ENCODE measurements around the gene NCK1.

NCK1 gene

DNA sequence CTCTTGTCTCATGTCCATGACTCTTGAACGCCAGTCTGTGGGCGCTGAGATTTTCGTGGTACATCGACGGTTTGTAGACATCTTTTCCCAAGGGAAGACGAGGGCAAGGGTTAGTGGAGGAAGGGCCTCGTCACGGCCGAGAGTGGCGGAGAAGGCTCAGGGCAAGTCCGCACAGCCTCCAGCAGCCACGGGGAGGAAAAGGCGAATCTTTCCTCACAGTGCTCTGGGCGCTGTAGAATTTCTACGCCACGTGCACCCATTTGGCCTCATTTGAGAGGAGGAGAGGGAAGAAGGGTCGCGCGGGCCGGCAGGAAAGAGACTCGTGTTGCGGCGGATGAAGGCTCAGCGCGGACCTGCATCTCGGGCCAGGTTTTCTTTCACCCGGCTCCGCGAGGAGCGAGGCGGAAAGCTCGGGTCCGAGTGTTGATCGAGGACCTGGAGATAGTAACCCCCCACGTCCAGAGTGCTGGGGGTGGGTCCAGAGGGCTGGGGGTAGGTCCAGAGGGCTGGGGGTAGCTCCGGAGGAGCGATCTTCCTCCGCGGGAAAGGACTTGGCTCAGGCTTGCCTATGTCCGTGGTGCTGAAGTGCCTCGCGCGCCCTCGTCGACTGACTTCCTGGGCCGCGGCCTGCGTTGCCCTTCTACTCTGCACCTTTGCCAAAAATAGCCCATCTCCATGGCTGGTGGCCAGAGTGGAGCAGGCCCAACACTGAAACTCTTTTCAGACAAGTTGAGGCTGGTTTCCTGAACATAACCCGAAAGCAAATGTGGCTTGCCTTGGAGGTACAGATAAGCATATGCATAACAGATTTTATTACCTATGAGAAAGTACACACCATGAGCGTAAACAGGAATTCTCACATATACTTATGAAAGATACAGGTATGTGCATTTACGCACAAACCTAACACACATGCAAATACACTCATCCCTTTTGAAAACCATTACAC is 42.0 kb upstream of the NCK1 start:
- Histone ChIP-seq H3K4me3 (ENCODE audit: low read depth, low read length) (peak overlapping the region; percentile 76), H3K27ac (peak overlapping the region; percentile 82), H3K27me3 (ENCODE audit: insufficient read depth, low read depth, severe bottlenecking) (no peaks in the 10 kb centered on the region), H3K9me3 (ENCODE audit: severe bottlenecking) (peaks cover 5% of the 10 kb centered on the region), H3K36me3 (peaks cover 16% of the 10 kb centered on the region)
- TF ChIP-seq, protein P1, sequence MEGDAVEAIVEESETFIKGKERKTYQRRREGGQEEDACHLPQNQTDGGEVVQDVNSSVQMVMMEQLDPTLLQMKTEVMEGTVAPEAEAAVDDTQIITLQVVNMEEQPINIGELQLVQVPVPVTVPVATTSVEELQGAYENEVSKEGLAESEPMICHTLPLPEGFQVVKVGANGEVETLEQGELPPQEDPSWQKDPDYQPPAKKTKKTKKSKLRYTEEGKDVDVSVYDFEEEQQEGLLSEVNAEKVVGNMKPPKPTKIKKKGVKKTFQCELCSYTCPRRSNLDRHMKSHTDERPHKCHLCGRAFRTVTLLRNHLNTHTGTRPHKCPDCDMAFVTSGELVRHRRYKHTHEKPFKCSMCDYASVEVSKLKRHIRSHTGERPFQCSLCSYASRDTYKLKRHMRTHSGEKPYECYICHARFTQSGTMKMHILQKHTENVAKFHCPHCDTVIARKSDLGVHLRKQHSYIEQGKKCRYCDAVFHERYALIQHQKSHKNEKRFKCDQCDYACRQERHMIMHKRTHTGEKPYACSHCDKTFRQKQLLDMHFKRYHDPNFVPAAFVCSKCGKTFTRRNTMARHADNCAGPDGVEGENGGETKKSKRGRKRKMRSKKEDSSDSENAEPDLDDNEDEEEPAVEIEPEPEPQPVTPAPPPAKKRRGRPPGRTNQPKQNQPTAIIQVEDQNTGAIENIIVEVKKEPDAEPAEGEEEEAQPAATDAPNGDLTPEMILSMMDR (IDR thresholded peaks at IDR 0.05; ENCODE audit: low read depth, low read length): no peak
- DNase-seq: peak; percentile 57

DNA sequence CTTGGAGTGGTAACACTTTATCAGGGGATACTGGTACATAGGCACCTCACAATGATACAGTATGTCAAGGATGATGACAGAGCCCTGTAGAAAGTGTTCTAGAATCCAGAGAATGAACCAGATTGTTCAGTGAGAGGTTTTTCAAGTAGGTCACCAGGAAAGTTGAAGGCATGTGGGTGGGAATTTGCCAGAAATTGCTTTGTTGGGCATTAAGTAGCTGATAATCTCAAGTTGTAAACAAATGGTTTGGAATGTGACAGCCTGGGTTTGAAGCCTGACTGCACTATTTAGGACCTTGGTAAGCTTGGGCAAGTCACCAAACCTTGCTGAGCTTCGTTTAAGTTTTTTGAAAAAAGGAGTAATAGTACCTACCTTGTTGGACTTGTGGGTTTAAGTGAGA is 30.5 kb upstream of the NCK1 start:
- Histone ChIP-seq H3K27me3 (ENCODE audit: insufficient read depth, low read depth, severe bottlenecking) (no peaks in the 10 kb centered on the region), H3K27ac (no peak overlapping the region), H3K4me3 (ENCODE audit: low read depth, low read length) (no peak overlapping the region), H3K36me3 (peaks cover 9% of the 10 kb centered on the region), H3K9me3 (ENCODE audit: severe bottlenecking) (no peaks in the 10 kb centered on the region)
- TF ChIP-seq, protein P1 (IDR thresholded peaks at IDR 0.05; ENCODE audit: low read depth, low read length): no peak
- no peak for DNase-seq

DNA sequence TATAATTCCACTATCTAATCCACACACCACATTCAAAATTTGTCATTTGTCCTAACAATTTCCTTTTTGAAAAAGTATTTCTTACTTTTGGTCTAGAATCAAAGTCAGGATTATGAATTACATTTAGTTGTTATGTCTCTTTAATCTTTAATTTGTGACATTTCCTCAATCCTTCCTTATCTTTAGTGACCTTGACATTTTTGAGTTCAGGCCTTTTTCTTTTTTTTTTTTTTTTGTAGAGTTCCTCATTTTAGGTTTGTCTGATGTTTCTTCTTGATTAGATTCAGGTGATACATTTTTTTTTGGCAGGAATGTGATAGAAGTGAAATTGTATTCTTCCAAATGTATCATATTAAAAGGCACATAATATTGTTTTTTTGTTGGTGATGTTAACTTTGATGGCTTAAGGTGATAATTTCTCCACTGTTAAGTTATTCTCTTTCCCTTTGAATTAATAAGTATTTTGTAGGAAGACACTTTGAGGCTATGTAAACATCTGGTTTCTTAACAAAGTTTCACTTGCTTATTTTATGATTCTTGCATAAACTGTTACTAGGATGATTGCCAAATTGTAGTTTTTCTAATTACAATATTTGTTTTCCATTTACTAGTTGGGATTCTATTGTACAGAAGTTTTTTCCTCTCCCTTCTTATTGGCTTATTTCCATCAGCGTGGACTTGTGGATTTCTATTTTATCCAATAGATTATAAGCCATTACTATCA is 26.8 kb upstream of the NCK1 start:
- H3K4me3 ChIP-seq (ENCODE audit: low read depth, low read length): no peak overlapping the region
- H3K36me3 ChIP-seq: peaks cover 15% of the 10 kb centered on the region
- H3K27me3 ChIP-seq (ENCODE audit: insufficient read depth, low read depth, severe bottlenecking): no peaks in the 10 kb centered on the region
- TF ChIP-seq, protein P1 (IDR thresholded peaks at IDR 0.05; ENCODE audit: low read depth, low read length): no peak
- H3K27ac ChIP-seq: no peak overlapping the region
- H3K9me3 ChIP-seq (ENCODE audit: severe bottlenecking): no peaks in the 10 kb centered on the region
- DNase-seq: no peak

DNA sequence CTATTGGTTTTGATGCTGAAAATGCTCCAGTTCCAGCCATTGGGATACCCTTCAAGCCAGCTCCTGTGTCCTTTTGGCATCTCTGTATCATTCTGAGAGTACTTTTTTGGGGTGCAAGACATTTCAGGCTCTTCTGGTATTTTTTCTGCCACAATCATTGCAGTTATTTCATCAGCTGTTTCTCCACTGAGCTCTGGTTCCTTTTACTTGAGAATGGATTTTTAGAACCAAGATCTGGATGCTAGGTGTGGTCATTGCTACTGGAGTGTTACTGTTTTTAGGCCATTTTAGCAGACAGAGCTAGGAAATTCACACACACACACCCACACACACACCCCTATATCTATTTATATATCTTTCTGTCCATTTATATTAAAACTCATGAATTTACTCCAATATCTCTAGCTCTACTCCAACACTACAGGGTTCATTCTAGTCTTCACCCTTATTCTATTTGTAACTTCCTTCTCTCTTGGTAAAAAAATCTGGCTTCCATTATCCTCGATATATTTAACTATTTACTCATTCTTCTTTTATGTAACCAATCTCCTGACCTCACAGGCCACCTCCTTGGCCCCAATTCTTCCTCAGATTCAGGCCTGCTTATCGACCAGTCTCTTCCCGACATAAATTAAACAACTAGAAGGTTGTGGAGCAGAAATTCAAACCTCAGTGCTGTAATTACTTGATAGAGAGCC is 26.0 kb upstream of the NCK1 start:
- Histone ChIP-seq H3K36me3 (peaks cover 15% of the 10 kb centered on the region), H3K27me3 (ENCODE audit: insufficient read depth, low read depth, severe bottlenecking) (no peaks in the 10 kb centered on the region), H3K9me3 (ENCODE audit: severe bottlenecking) (no peaks in the 10 kb centered on the region), H3K4me3 (ENCODE audit: low read depth, low read length) (no peak overlapping the region), H3K27ac (no peak overlapping the region)
- DNase-seq: no peak
- TF ChIP-seq, protein P1 (IDR thresholded peaks at IDR 0.05; ENCODE audit: low read depth, low read length): no peak

DNA sequence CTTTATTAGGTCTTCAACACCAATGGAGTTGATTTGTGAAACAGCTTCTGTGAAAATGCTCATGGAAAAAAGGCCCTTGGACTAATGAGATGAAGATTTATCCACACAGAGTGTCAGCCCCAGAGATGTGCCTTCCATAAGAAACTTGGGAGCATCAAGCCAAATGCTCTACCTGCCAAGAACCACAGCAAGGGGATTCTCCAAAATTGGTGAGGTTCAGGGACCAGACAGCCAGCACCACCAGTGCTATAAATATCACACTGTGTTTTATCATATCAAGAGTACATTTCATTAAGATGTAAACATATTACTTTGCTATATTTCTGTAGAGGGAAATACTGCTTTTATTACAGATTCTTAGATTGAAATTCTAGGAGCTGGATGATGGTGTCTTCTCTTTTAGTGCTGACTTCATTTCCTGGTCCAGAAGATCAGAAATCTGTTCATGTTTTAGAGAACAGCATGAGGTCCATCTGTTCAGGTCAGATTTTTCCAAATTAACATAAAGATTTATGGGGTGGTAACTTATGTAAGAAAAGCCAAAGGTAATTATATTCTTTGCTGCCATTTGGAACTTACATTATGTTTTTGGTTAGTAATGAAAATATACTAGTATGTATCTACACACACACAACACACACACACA is 25.4 kb upstream of the NCK1 start:
- Histone ChIP-seq H3K4me3 (ENCODE audit: low read depth, low read length) (no peak overlapping the region), H3K27me3 (ENCODE audit: insufficient read depth, low read depth, severe bottlenecking) (no peaks in the 10 kb centered on the region), H3K9me3 (ENCODE audit: severe bottlenecking) (no peaks in the 10 kb centered on the region), H3K27ac (no peak overlapping the region), H3K36me3 (peaks cover 15% of the 10 kb centered on the region)
- DNase-seq: no peak
- TF ChIP-seq, protein P1 (IDR thresholded peaks at IDR 0.05; ENCODE audit: low read depth, low read length): no peak
